ENCODE measurements around the gene RPH3AL. TPM values are rescaled to one million over a fixed set of nuclear protein-coding genes. Genes with fewer than 3 reads are reported as not detected.
"Not testable (repeated sequence)": the region's sequence is repeated elsewhere in the genome, so short reads cannot be mapped to it uniquely, and the experiment has no call there.

Gene RPH3AL
- total RNA-seq, 3 donors from 2014 or later (not counting 1 experiment from before 2014, with no cell fraction given): 7.2 to 9.9 (median 7.9) TPM

- no peaks in the 10 kb centered on the region for H3K9me3 Mint-ChIP-seq
- Histone ChIP-seq H3K4me1 (ENCODE audit: control insufficient read depth, insufficient read depth, low read length) (no peaks in the 10 kb centered on the region), H3K27me3 (ENCODE audit: control insufficient read depth, insufficient read depth, low read length) (no peaks in the 10 kb centered on the region), H3K9me3 (ENCODE audit: control insufficient read depth, insufficient read depth, low read length) (no peaks in the 10 kb centered on the region), H3K36me3 (ENCODE audit: control insufficient read depth, insufficient read depth, low read length) (no peaks in the 10 kb centered on the region), H3K27ac (ENCODE audit: low read length) (no peak overlapping the region), H3K4me3 (ENCODE audit: low read length) (no peak overlapping the region)
- no peak for TF ChIP-seq CTCF (IDR thresholded peaks at IDR 0.05)
- ATAC-seq (no peak), DNase-seq (no peak)
- H3K27ac Mint-ChIP-seq: no peak overlapping the region
- no peaks in the 10 kb centered on the region for H3K4me1 Mint-ChIP-seq
- no peaks in the 10 kb centered on the region for H3K27me3 Mint-ChIP-seq (ENCODE audit: low read depth in 2 of 2)
- intact Hi-C loops (cut with micrococcal nuclease): no loop called here
- H3K36me3 Mint-ChIP-seq: no peaks in the 10 kb centered on the region
- 89% methylated on average over 9 of the region's 9 CpGs for WGBS (ENCODE audit: insufficient coverage)
- H3K4me3 Mint-ChIP-seq: no peak overlapping the region
These were observed 127.1 kb downstream of the RPH3AL start for GRCh38 chr17:225551-225950.

GRCh38 chr17:224576-224975, 128.0 kb downstream of the RPH3AL start:
- H3K36me3 ChIP-seq (ENCODE audit: control insufficient read depth, insufficient read depth, low read length); ATAC-seq; H3K4me3 Mint-ChIP-seq; H3K4me1 ChIP-seq (ENCODE audit: control insufficient read depth, insufficient read depth, low read length); DNase-seq; H3K4me1 Mint-ChIP-seq; H3K27ac Mint-ChIP-seq; H3K9me3 Mint-ChIP-seq; H3K27ac ChIP-seq (ENCODE audit: low read length); H3K27me3 Mint-ChIP-seq (ENCODE audit: low read depth in 2 of 2); H3K4me3 ChIP-seq (ENCODE audit: low read length); H3K9me3 ChIP-seq (ENCODE audit: control insufficient read depth, insufficient read depth, low read length); H3K36me3 Mint-ChIP-seq; intact Hi-C loops (cut with micrococcal nuclease); H3K27me3 ChIP-seq (ENCODE audit: control insufficient read depth, insufficient read depth, low read length): not testable (repeated sequence)
- 92% methylated on average over 1 of the region's 2 CpGs for WGBS (ENCODE audit: insufficient coverage)

GRCh38 chr17:223723-224471, 128.7 kb downstream of the RPH3AL start:
- DNase-seq (no peak), ATAC-seq (no peak)

GRCh38 chr17:222172-222571, 130.4 kb downstream of the RPH3AL start:
- no peak overlapping the region for H3K4me3 ChIP-seq (ENCODE audit: low read length)
- H3K9me3 ChIP-seq (ENCODE audit: control insufficient read depth, insufficient read depth, low read length): no peaks in the 10 kb centered on the region
- H3K27ac Mint-ChIP-seq: no peak overlapping the region
- H3K36me3 Mint-ChIP-seq: no peaks in the 10 kb centered on the region
- H3K27me3 ChIP-seq (ENCODE audit: control insufficient read depth, insufficient read depth, low read length): no peaks in the 10 kb centered on the region
- H3K4me3 Mint-ChIP-seq: no peak overlapping the region
- no peak for TF ChIP-seq CTCF (IDR thresholded peaks at IDR 0.05)
- H3K9me3 Mint-ChIP-seq: no peaks in the 10 kb centered on the region
- no peak overlapping the region for H3K27ac ChIP-seq (ENCODE audit: low read length)
- intact Hi-C loops (cut with micrococcal nuclease): no loop called here
- no peaks in the 10 kb centered on the region for H3K36me3 ChIP-seq (ENCODE audit: control insufficient read depth, insufficient read depth, low read length)
- 93% methylated on average over 8 of the region's 8 CpGs for WGBS (ENCODE audit: insufficient coverage)
- H3K4me1 ChIP-seq (ENCODE audit: control insufficient read depth, insufficient read depth, low read length): no peaks in the 10 kb centered on the region
- H3K4me1 Mint-ChIP-seq: no peaks in the 10 kb centered on the region
- no peak for DNase-seq
- no peak for ATAC-seq
- H3K27me3 Mint-ChIP-seq (ENCODE audit: low read depth in 2 of 2): no peaks in the 10 kb centered on the region

More at GRCh38 chr17:223723-224471, 128.7 kb downstream of the RPH3AL start:
- no peaks in the 10 kb centered on the region for H3K4me1 Mint-ChIP-seq
- intact Hi-C loops (cut with micrococcal nuclease): no loop called here
- Histone ChIP-seq H3K9me3 (ENCODE audit: control insufficient read depth, insufficient read depth, low read length) (no peaks in the 10 kb centered on the region), H3K27me3 (ENCODE audit: control insufficient read depth, insufficient read depth, low read length) (no peaks in the 10 kb centered on the region), H3K4me1 (ENCODE audit: control insufficient read depth, insufficient read depth, low read length) (no peaks in the 10 kb centered on the region), H3K4me3 (ENCODE audit: low read length) (no peak overlapping the region), H3K36me3 (ENCODE audit: control insufficient read depth, insufficient read depth, low read length) (no peaks in the 10 kb centered on the region), H3K27ac (ENCODE audit: low read length) (no peak overlapping the region)
- H3K27ac Mint-ChIP-seq: no peak overlapping the region
- no peak overlapping the region for H3K4me3 Mint-ChIP-seq
- H3K27me3 Mint-ChIP-seq (ENCODE audit: low read depth in 2 of 2): no peaks in the 10 kb centered on the region
- no peaks in the 10 kb centered on the region for H3K36me3 Mint-ChIP-seq
- WGBS (ENCODE audit: insufficient coverage): 75% methylated on average over 12 of the region's 12 CpGs
- TF ChIP-seq CTCF (IDR thresholded peaks at IDR 0.05): no peak
- no peaks in the 10 kb centered on the region for H3K9me3 Mint-ChIP-seq

All from natural killer cell (primary cell).